ENCODE results near the gene RET.

Gene RET

DNA sequence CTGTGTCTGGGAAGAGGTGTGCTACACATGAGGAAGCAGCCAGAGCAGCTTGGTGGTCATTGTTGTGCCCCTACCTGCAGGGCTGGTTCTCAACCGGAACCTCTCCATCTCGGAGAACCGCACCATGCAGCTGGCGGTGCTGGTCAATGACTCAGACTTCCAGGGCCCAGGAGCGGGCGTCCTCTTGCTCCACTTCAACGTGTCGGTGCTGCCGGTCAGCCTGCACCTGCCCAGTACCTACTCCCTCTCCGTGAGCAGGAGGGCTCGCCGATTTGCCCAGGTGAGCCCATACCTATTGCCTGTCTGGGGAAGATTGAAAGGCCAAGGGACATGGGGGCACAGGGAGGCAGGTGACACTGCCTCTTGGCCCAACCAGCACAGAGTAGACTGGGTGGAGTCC lies 32.1 kb downstream of the RET start:
- no peak for DNase-seq (ENCODE audit: low read depth in 2 of 2)

DNA sequence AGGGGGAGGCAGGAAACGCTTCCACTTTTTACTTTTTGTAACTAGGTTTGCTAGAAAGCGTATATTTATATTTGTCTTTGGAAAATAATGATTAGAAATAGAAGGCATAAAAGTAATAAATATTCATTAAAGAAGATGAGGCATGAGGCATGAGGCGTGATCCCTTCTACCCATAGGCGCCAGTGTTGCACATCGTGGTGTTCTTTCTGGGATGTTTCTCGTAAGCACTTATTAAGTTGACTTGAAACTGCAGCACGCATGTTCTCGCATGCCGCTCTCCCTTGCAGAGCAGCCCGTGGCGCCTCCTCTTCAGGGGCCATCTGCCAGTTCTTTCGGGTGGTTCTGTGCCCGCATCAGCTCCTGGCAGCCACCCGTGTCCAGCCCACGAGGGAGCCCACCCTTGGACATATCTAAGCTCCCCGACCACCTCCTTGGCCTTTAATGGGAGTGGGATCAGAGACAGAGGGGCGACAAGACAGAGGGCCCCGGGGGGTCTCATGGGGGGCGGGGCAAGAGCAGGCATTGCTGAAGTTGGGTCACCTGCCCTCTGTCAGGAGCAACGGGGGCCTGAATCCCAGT lies 32.9 kb downstream of the RET start:
- no peak for DNase-seq (ENCODE audit: low read depth in 2 of 2)

DNA sequence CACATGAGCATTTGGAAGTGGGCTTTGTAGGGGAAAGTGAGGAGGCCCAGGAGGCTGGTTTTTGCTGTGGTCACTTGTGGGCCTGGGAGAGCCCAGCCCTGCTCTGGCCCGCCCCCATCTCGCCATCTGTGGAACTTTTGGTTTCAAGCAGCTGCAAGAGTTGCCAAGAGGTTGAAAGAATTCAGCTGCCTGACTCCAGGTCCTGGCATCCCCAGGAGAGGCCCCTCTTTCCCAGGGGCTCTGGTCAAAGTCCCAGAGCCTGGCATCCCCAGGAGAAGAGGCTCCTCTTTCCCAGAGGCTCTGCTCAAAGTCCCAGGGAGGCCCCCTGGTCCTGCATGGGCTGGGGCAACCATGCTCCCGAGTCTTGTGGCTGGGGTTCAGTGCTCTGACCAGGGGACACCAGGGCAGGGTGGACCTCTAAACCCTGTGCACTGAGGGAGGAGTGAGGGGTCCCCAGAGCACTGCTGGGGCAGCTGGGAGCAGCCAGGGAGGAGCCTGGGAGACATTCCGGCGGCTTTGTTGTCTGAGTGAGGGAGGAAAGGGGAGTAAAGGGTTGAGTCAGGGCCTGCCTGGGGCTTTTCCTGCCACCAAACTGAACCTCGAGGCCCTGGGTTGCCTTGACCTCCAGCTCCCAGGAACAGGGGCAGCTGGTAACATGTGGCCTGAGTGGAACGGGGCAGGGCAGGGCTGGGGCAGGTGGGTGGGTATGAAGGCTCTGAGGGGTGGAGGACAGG lies 33.6 kb downstream of the RET start:
- no peak for DNase-seq (ENCODE audit: low read depth in 2 of 2)

DNA sequence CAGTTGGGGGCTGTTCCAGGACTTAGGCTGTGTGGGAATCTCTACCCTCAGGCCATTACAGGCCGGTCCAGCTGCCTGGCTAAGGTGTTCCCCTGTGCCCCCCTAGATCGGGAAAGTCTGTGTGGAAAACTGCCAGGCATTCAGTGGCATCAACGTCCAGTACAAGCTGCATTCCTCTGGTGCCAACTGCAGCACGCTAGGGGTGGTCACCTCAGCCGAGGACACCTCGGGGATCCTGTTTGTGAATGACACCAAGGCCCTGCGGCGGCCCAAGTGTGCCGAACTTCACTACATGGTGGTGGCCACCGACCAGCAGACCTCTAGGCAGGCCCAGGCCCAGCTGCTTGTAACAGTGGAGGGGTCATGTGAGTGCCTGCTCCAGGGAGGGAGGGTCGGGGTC lies 34.2 kb downstream of the RET start:
- DNase-seq (ENCODE audit: low read depth in 2 of 2), result no peak

DNA sequence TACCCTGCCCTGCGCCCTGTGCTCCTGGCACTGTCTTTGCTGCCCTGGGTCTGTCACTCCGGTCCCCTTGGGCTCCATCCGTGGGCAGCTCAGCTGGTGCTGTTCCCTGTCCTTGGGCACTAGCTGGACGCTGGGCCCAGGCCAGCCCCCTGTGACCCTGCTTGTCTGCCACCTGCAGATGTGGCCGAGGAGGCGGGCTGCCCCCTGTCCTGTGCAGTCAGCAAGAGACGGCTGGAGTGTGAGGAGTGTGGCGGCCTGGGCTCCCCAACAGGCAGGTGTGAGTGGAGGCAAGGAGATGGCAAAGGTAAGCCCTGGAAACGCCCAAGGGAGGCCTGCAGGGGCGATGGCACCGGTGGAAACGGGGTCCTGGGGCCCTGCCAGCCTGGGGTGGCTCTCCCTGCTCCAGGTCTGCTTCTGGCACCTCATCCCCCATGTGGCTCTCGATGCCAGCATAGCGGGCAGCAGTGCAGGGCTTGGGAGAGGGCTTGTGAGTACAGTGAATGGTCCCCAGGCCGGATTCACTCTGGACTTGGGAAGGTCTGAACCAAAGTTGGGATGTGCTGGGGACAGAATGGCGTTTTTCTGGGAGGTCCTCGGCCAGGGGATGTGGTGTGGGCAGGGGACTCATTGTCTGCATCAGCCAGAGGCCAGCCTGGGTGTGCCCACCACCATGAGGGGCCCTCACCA lies 35.2 kb downstream of the RET start:
- no peak for DNase-seq (ENCODE audit: low read depth in 2 of 2)

DNA sequence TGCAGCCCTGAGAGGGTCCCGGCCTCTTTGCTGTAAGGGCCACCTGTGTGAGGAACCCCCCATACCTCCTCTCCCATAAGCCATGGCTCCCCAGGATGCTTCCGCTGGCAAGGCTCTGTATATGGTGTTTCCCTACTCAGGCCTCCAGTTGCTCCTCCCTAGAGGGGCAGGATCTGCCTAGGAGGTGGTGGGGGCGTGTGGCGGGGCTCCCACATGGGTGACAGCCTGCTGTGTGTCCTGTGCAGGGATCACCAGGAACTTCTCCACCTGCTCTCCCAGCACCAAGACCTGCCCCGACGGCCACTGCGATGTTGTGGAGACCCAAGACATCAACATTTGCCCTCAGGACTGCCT lies 35.7 kb downstream of the RET start:
- no peak for DNase-seq (ENCODE audit: low read depth in 2 of 2)

DNA sequence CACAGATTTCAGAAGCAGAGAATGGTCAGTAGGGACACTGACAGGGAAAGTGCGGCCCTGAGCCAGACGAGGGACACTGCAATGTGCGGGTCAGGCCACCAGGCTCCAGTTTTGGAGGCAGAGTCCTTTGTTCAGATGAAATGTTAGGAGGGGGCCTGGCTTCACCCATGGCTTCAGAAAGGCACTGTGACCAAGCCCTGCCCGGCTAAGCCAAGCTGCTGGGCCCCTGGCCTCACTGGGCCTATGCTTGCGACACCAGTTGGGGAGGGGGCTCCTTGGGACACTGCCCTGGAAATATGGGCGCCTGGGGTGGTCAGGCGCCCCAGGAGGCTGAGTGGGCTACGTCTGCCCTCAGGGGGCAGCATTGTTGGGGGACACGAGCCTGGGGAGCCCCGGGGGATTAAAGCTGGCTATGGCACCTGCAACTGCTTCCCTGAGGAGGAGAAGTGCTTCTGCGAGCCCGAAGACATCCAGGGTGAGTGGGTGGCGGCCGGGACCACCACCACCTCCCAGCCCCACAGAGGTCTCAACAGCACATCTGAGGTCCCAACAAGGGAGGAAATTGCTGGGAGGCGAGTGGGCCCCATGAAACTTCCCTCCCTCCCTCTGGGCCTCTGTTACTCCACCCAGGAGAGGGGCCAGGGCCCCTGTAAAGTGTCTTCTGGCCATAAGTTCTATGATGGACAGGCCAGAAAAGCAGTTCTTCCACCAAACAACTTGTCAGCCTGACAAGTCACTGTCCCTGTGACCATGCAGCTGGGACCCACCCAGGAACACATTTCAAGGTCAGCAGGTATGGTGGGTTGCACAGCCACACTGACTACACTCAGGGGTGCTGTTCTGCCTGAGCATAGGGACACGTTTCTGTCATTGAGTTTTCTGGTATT lies 36.6 kb downstream of the RET start:
- DNase-seq (ENCODE audit: low read depth in 2 of 2), result no peak

DNA sequence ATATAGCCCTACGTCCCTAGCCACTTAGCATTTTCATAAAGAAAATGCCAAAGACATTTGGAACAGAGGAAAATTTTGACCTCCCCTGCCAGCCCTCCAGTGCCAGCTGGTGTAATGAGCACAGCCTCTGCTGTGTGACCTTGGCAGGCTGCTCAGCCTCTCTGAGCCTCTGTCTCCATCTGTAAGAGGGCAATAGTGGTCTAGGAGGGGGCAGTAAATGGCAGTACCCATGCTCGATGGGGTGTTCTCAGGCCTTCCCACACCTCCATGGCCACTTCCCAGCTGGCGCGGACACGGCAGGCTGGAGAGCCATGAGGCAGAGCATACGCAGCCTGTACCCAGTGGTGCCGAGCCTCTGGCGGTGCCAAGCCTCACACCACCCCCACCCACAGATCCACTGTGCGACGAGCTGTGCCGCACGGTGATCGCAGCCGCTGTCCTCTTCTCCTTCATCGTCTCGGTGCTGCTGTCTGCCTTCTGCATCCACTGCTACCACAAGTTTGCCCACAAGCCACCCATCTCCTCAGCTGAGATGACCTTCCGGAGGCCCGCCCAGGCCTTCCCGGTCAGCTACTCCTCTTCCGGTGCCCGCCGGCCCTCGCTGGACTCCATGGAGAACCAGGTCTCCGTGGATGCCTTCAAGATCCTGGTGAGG lies 37.3 kb downstream of the RET start:
- DNase-seq (ENCODE audit: low read depth in 2 of 2), result no peak

DNA sequence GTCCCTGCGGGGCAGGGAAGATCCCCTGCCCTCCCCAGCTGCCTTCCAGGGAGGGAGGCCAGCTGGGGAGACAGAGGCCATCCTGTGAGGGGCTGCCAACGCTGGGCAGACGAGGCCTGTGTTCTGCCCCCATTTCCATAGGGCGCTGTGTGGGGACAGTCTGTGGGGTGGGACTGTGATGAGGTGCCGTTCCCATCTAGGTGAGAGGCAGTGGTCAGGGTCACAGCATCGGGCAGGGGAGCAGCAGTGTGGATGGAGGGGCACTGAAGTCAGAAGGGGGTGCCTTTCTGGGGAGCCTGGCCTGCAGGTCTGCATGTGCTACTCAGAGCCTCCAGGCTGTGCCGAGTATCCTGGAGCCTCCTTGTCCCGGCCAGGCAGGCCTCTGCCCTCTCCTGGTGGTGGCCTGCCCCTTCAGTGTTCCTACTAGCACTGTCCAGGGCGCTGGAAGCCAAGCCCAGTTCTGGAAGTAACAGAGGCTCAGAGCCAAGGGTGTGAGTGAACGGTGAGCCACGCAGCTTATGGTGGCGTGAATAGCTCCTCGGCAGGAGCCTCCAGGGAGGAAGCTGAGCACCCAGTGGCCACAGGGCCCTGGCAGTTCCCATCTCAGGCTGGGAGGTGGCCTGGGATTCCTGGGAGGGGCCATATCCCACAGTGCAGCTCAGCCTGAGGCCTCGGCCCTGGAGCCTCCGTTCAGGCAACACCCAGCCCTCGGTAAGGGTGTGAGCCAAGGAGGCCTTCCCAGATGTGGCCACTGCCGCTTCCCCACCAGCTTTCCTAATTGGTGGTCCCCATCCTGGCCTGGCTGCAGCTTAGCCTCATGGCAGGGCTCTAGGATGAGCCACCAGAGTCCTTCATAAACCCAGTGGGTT lies 38.1 kb downstream of the RET start:
- DNase-seq (ENCODE audit: low read depth in 2 of 2), result no peak

DNA sequence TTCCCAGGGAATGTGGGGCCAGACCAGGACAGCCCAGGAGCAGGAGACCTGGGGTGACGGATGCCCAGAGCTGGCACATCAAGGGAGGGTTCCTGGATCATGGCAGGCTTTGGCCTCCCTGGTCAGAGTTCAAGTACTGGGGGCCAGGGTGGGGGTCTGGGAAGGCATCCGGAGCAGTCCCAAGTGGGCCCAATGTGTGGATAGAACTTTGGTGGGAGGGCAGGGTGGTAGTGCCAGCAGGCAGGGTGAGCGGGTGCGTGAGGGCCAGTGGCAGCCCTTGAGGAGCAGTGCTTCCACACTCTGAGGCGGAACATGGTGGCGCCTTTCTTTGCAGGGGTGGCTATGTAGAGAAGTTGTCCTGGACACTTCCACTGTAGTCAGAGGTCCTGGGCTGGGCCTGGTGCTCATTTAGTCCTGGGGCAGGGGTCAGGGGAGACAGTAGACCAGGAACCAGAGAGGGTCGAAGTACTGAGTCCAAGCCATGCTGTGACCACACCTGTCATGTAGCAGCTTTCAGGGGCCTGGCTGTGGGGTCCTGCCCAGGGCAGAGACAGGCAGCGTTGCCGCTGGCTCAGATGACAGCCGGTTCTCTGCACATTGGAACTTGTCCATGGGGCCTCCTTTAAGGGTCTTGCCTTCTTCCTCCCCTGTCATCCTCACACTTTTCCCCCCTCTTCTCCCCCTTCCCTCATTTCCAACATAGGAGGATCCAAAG lies 39.2 kb downstream of the RET start:
- no peak for DNase-seq (ENCODE audit: low read depth in 2 of 2)

DNA sequence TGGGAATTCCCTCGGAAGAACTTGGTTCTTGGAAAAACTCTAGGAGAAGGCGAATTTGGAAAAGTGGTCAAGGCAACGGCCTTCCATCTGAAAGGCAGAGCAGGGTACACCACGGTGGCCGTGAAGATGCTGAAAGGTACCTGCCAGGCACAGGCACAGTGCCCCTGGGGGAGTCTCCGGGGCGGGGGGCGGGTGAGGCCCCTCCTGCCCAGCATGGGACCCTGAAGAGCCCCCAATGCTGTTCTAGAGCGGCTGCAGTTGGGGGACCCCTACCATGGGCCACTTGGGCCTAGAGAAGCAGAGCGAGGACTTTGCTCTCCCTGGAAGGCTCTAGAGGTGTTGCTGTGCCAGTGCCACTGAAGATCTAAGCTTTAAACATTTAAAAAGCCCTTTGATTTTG lies 39.7 kb downstream of the RET start:
- no peak for DNase-seq (ENCODE audit: low read depth in 2 of 2)

DNA sequence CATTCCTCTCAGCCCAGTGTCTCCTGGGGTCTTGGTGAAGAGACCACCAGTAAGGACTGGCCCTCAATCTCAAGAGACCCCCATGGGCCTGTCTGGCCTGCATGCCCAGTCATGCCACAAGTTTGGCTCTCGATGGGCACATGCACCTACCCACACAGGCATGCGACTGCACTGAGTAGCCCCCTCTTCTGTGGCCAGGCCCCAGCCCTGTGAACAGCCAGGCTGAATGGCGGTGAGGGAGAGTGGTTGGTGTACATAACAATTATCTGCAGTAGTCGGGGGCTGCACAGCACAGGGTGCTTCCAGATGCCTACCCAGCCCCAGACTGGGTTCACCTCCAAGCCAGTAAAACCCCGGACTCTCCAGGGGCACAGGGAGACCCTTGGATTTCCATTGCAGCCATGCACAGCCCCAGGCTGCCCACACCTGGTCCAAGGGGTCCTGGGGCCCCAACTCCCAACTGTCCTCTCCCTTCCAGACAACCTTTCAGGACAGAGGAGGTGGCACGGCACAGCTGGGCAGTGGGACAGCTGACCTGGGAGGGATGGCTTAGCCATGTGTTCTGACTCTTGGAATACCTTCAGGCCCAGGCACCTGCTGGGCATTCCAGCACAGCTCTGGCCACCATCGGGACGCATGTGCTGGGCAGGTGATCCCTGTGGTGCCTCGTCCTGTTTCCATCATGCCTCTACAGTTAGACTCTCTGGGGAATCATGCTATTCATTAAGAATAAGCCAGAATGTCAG lies 40.3 kb downstream of the RET start:
- no peak for DNase-seq (ENCODE audit: low read depth in 2 of 2)

DNA sequence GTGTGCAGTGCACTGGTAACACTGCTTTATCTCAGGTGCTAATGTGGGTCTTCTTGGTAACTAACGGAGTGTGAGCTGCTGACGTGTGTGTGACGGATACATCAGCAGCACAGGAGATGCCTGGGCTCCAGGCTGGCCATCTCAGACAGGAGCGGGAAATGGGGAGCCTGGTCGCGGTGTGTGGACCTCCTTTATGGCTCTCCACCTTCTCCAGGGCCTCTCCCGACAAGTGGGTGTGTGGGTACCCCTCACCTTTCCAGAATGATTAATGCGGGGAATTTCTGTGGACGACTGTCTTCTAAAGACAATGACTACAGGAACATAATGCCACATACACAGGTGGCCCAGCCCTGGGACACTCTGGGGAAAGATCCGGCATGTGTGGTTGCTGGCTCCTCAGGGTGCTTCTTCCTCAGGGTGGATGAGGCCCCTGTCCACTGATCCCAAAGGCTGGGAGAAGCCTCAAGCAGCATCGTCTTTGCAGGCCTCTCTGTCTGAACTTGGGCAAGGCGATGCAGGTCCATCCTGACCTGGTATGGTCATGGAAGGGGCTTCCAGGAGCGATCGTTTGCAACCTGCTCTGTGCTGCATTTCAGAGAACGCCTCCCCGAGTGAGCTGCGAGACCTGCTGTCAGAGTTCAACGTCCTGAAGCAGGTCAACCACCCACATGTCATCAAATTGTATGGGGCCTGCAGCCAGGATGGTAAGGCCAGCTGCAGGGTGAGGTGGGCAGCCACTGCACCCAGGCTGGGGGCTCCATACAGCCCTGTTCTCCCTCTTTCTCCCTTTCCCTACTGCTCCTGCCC lies 41.1 kb downstream of the RET start:
- no peak for DNase-seq (ENCODE audit: low read depth in 2 of 2)

DNA sequence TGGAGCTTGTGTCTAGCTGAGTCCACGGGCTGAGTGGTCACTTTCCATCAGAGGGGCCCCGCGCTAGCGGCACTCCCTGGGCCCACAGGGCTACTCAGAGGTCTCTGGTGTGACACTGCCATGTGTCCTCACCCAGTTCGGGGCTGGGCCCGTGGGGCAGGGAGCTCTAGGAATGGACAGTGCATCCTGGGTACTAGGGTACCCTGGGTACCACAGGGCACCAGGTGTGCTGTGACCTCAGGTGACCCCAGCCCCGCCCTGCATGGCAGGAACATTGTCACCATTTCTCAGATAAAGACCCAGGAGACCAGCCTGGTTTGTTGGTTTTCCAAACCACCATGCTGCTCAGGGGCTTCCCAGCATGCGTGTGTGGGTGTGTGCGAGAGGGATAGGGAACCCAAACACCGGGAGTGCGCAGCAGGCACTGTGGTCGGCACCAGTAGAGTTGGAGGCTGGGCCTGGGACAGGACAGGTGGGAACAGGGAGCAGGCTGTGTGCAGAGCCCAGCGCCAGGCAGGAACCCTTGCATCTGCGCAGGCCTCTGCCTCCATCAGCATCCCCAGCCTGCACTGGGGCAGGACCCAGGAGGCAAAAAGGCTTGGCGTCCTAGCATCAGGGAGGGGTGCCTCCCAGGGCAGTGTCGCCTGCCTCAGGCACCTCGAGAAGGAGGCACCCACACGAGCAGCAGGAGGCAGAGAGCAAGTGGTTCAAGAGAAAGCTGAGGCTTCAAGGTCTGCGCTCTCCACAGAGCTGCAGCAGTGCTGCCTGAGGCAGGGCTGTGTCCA lies 42.0 kb downstream of the RET start:
- DNase-seq (ENCODE audit: low read depth in 2 of 2), result no peak

DNA sequence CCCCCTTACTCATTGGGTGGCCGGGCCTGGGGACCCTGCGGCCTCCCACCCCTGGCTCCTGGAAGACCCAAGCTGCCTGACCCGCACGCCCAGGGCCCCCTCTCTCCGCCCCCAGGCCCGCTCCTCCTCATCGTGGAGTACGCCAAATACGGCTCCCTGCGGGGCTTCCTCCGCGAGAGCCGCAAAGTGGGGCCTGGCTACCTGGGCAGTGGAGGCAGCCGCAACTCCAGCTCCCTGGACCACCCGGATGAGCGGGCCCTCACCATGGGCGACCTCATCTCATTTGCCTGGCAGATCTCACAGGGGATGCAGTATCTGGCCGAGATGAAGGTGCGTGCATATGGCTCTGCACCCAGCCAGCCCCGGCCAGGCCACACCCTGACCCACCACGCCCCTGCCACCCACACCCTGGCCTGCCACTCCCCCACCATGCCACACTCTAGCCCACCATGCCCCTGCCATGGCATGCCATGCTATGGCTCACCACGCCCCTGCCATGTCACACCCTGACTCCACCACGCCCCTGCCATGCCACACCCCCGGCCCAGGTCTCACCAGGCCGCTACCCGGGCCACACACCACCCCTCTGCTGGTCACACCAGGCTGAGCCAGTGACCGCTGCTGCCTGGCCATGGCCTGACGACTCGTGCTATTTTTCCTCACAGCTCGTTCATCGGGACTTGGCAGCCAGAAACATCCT lies 42.7 kb downstream of the RET start:
- no peak for DNase-seq (ENCODE audit: low read depth in 2 of 2)

DNA sequence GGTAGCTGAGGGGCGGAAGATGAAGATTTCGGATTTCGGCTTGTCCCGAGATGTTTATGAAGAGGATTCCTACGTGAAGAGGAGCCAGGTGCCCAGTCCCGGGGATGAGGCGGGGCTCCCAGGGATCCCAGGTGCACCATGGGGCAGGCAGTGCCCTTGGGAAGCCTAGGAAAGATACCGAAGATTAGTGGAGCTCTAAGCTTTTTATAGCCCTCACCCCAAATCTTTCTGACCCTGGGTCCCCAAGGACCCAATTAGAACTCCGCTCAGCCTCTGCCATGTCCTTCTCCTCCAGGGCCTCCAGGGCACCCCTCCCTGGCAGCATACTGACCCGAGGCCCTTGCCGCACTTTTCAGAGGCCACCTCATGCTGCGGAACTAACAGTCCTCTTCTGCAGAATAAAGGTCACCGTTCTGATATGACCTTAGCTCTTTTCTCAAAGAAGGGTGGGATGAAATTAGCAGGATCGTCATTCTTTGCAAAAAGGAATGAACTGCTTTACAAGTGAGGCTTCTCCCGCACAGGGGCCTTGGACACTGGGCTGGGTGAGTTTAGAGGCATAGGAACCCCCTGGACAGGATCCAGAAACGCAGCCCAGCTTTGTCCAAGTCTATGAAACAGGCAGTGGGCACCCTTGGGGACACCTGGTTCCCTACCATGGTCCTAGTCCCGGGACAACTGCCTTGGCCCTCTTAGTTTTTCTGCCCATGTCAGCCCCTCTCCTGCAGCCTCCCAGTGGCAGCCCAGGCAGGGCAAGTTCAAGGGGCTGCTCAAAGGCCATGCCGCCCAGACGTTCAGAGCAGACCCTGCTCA lies 43.5 kb downstream of the RET start:
- no peak for DNase-seq (ENCODE audit: low read depth in 2 of 2)
